K562 treated with DMSO at 1 percent for 24 hours (cell line): ENCODE data around the gene DOCK3. TPM values are rescaled to one million over a fixed set of nuclear protein-coding genes. Genes with fewer than 3 reads are reported as not detected.

Experiments
- total RNA-seq: library from RNA; unstranded; fragments of 300-600 nt; gene quantifications from 2 replicates; pipeline ENCODE4 v1.2.3, GENCODE V29; 2022; ENCODE audit warnings: low read depth; ENCODE audit not compliant: insufficient read depth

The DOCK3 gene, protein sequence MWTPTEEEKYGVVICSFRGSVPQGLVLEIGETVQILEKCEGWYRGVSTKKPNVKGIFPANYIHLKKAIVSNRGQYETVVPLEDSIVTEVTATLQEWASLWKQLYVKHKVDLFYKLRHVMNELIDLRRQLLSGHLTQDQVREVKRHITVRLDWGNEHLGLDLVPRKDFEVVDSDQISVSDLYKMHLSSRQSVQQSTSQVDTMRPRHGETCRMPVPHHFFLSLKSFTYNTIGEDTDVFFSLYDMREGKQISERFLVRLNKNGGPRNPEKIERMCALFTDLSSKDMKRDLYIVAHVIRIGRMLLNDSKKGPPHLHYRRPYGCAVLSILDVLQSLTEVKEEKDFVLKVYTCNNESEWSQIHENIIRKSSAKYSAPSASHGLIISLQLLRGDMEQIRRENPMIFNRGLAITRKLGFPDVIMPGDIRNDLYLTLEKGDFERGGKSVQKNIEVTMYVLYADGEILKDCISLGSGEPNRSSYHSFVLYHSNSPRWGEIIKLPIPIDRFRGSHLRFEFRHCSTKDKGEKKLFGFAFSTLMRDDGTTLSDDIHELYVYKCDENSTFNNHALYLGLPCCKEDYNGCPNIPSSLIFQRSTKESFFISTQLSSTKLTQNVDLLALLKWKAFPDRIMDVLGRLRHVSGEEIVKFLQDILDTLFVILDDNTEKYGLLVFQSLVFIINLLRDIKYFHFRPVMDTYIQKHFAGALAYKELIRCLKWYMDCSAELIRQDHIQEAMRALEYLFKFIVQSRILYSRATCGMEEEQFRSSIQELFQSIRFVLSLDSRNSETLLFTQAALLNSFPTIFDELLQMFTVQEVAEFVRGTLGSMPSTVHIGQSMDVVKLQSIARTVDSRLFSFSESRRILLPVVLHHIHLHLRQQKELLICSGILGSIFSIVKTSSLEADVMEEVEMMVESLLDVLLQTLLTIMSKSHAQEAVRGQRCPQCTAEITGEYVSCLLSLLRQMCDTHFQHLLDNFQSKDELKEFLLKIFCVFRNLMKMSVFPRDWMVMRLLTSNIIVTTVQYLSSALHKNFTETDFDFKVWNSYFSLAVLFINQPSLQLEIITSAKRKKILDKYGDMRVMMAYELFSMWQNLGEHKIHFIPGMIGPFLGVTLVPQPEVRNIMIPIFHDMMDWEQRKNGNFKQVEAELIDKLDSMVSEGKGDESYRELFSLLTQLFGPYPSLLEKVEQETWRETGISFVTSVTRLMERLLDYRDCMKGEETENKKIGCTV (N-terminal part only)
- 0.08 TPM in 2 replicates for total RNA-seq

DNA sequence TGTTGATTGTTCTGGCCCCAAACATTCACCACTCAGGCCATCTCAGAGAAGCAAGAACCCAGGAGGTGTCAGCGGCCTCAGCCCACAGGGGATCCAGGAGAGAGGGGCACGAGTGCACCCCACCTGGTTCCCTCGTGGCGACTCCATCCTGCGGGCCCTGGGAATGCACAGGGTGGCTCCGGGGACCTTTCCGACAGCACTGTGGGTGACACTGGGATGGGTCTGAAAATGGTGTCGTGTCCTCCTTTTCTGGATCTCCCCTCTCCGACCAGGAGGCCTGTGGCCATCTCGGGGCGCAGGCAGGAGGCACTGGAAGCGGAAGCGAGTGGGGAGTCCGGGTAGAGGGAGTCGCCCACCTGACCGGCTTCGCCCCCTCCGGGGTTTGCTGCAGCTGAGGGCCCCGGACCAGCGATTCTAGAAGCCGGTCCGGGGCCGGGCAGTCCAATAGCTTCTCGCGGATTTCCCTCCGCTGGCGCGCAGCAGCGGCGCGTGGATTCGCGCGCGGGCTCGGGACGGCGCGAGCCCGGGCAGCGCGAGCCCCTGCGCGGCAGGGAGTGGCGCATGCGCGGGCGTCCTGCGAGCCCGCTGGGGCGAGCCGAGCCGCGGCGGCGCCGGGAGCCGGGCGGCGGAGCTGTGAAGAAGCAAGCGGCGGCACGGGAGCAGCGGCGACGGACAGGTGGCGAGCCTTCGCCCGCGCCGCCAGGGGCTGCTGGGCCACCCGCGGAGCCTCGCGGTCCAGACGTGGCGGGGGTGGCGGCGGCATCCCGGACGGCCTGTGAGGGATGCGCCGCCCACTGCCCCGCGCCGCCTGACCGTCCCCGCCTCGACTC, at the start of gene DOCK3:
TSS of gene DOCK3 (plus strand) at position 579 of the 830 bp plus-strand sequence. CDS start 337 bp downstream, outside the sequence.

DNA sequence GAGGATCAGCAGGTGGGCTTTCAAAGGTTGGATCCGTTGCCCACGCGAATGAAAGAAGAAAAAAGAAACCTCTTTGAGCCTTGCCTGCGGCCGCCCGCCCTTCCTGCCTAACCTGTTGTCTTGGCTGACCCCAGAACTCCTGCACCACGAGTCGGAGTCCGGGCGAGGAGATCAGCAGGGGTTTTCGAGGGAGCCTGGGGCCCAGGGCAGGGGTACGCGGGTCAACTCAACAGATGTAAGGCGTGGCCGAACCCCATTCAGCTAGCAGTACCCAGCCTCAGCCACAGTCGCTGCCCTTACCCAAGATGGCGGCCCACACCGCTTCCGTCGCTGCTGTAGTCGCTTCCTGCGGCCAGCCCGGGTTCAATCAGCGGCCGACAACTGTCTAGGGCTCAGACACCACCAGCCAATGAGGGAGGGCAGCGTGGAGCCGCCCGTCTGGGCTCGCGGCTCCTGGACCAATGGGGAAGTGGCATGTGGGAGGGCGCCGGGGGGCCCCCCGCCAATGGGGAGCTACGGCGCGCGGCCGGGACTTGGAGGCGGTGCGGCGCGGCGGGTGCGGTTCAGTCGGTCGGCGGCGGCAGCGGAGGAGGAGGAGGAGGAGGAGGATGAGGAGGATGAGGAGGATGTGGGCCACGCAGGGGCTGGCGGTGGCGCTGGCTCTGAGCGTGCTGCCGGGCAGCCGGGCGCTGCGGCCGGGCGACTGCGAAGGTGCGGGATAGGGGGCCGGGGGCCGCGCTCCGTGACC, 710.2 kb downstream of the DOCK3 start, which contains the start of gene MANF:
TSS of gene MANF (plus strand) at position 566 of the 748 bp plus-strand sequence. CDS start at position 618, 52 bp downstream.

GRCh38 chr3:51391075-51391565, 716.4 kb downstream of the DOCK3 start, which contains the start of gene RBM15B:
RBM15B (plus strand) TSS chr3:51391285; CDS start chr3:51391400, 115 bp downstream.

Other genes starting within 250 kb of the DOCK3 start
- 0.53 and 0.74 TPM in 2 replicates for gene CACNA2D2, start 171.3 kb upstream of the DOCK3 start, total RNA-seq
- 4.1 and 6.8 TPM in 2 replicates for gene C3orf18, start 107.2 kb upstream of the DOCK3 start, total RNA-seq
- gene HEMK1, start 105.4 kb upstream of the DOCK3 start, total RNA-seq, result 21.0 and 23.4 TPM in 2 replicates
- gene CISH, start 63.2 kb upstream of the DOCK3 start, total RNA-seq, result 216 and 231 TPM in 2 replicates
- gene MAPKAPK3, start 57.8 kb upstream of the DOCK3 start, total RNA-seq, result 42.2 and 45.8 TPM in 2 replicates